NCI-H2081 (cell line): ENCODE results near the gene CSGALNACT2.
"Not testable (repeated sequence)": the region's sequence is repeated elsewhere in the genome, so short reads cannot be mapped to it uniquely, and the experiment has no call there.

Experiments
- DNase-seq, 2 experiments: peaks; one replicate each; lab custom pipeline; 2025; lab: John Stamatoyannopoulos, UW

The CSGALNACT2 gene

GRCh38 chr10:43216931-43217562 is 78.8 kb downstream of the CSGALNACT2 start:
- DNase-seq, result no peak

- DNase-seq, result no peak
Observed at GRCh38 chr10:43217563-43218205, 79.4 kb downstream of the CSGALNACT2 start.

- DNase-seq, result no peak
Observed at GRCh38 chr10:43218206-43218950, 80.1 kb downstream of the CSGALNACT2 start.

- DNase-seq, result no peak
Observed at GRCh38 chr10:43218951-43219837, 80.9 kb downstream of the CSGALNACT2 start.

GRCh38 chr10:43219848-43220247 is 81.6 kb downstream of the CSGALNACT2 start:
- peak in 1 of 2 experiments; percentile 3 for DNase-seq

GRCh38 chr10:43220251-43220650 is 82.0 kb downstream of the CSGALNACT2 start:
- not testable (repeated sequence) for DNase-seq

- no peak for DNase-seq
Observed at GRCh38 chr10:43220657-43221418, 82.6 kb downstream of the CSGALNACT2 start.

- no peak for DNase-seq
Observed at GRCh38 chr10:43221419-43222209, 83.4 kb downstream of the CSGALNACT2 start.

GRCh38 chr10:43222210-43222720 is 84.0 kb downstream of the CSGALNACT2 start:
- no peak for DNase-seq

- DNase-seq, result no peak
Observed at GRCh38 chr10:43223056-43223455, 84.8 kb downstream of the CSGALNACT2 start.

- DNase-seq, result no peak
Observed at GRCh38 chr10:43224321-43224720, 86.1 kb downstream of the CSGALNACT2 start.

- no peak for DNase-seq
Observed at GRCh38 chr10:43225004-43225786, 87.0 kb downstream of the CSGALNACT2 start.

- no peak for DNase-seq
Observed at GRCh38 chr10:43225787-43226153, 87.5 kb downstream of the CSGALNACT2 start.

- DNase-seq, result no peak
Observed at GRCh38 chr10:43226441-43226840, 88.2 kb downstream of the CSGALNACT2 start.

- DNase-seq, result no peak
Observed at GRCh38 chr10:43226851-43227845, 88.9 kb downstream of the CSGALNACT2 start.

- no peak for DNase-seq
Observed at GRCh38 chr10:43227911-43228782, 89.9 kb downstream of the CSGALNACT2 start.

GRCh38 chr10:43228783-43229207 is 90.5 kb downstream of the CSGALNACT2 start:
- DNase-seq, result no peak
